Body of pancreas (tissue), 4 donors: ENCODE results near the gene ZXDC. TPM values are rescaled to one million over a fixed set of nuclear protein-coding genes. Genes with fewer than 3 reads are reported as not detected.

Experiments
- ATAC-seq: fragments of 150-250 bp; one replicate; pipeline ENCODE4 v1.9.1; 2016
- DNase-seq, 4 donors: peaks; one replicate each; pipeline ENCODE4 v3.0.0-alpha.2; 2019
- H3K27ac ChIP-seq, 4 donors: fragments of 200-600 bp; sonication (generic); 1 replicate in 3 of 4; 2 replicates in 1 of 4; pipeline versions ENCODE4 v1.5.1 to v1.6.1; 2016 to 2019; ENCODE audit warnings: mild to moderate bottlenecking in 1 of 4, mixed read lengths in 1 of 4, moderate library complexity in 1 of 4
- H3K27me3 ChIP-seq, 2 donors: fragments of 200-600 bp; sonication (generic); one replicate each; pipeline ENCODE4 v1.6.0; 2016; ENCODE audit warnings: mild to moderate bottlenecking in 1 of 2
- H3K36me3 ChIP-seq, 2 donors: fragments of 200-600 bp; sonication (generic); replicated peaks in 1 of 2; 2 replicates each; pipeline ENCODE4 v1.5.1; 2016; ENCODE audit warnings: low read depth in 2 of 2; ENCODE audit not compliant: insufficient read depth in 1 of 2
- H3K4me1 ChIP-seq: fragments of 200-600 bp; sonication (generic); one replicate; pipeline ENCODE4 v1.6.0; 2016
- H3K4me3 ChIP-seq, 2 donors: fragments of 200-600 bp; sonication (generic); 1 replicate in 1 of 2; 2 replicates in 1 of 2; pipeline ENCODE4 v1.5.1; 2016 to 2019
- H3K9me3 ChIP-seq, 3 donors: fragments of 200-600 bp; sonication (generic); 1 replicate in 2 of 3; 2 replicates in 1 of 3; pipeline ENCODE4 v1.5.1; 2016
- POLR2A ChIP-seq, 3 donors: fragments of 450-650 bp; IDR thresholded peaks; one replicate each; pipeline ENCODE4 v1.6.1; 2016; ENCODE audit warnings: antibody characterized with exemption in 3 of 3, mild to moderate bottlenecking in 2 of 3
- WGBS, 2 donors: methylation state at CpG; one replicate each; pipeline ENCODE4 v1.1.5; 2017; 5-methylcytosine and 5-hydroxymethylcytosine counted together
- intact Hi-C: fragments of 100-400 bp; cut with DNase I; formaldehyde crosslinking; loops from one replicate; pipeline ENCODE4 v1.15.1; 2023
- total RNA-seq, 2 donors: library from RNA; depleted of rRNA; stranded (reverse); fragments of >200 nt; gene quantifications; one replicate each; pipeline ENCODE4 v1.1.0, GENCODE V29; 2016
- TF ChIP-seq, protein P1 (sequence below), 7 experiments: fragments of 450-650 bp in 4 of 7; fragments of 200-600 bp in 3 of 7; sonication (generic) in 3 of 7; IDR thresholded peaks; one replicate each; pipeline ENCODE4 v1.5.1; 2016 to 2019; ENCODE audit warnings: antibody characterized with exemption in 7 of 7

Gene ZXDC
- total RNA-seq, 2 donors from 2014 or later = 33.9 to 39.4 TPM

DNA sequence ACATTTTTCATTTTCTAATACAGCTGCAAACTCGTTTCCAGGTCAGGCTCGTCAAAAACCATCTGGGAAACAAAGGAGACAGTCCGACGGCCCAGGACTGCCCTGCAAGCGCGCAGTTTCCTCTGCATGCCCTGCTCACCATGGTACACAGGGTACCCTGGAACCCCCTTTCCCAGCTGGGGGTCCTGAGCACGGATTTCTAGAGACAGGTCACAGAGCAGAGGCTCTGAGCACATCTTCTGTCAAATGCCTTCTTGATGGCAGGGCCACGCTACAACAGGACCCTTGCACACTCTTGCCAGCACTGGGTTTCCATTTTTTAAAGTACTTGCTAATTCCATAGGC, 8.1 kb downstream of the ZXDC start:
- TF ChIP-seq, protein P1, sequence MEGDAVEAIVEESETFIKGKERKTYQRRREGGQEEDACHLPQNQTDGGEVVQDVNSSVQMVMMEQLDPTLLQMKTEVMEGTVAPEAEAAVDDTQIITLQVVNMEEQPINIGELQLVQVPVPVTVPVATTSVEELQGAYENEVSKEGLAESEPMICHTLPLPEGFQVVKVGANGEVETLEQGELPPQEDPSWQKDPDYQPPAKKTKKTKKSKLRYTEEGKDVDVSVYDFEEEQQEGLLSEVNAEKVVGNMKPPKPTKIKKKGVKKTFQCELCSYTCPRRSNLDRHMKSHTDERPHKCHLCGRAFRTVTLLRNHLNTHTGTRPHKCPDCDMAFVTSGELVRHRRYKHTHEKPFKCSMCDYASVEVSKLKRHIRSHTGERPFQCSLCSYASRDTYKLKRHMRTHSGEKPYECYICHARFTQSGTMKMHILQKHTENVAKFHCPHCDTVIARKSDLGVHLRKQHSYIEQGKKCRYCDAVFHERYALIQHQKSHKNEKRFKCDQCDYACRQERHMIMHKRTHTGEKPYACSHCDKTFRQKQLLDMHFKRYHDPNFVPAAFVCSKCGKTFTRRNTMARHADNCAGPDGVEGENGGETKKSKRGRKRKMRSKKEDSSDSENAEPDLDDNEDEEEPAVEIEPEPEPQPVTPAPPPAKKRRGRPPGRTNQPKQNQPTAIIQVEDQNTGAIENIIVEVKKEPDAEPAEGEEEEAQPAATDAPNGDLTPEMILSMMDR (IDR thresholded peaks at IDR 0.05) = no peak
- no peak for TF ChIP-seq POLR2A (IDR thresholded peaks at IDR 0.05)
- 72 to 76% methylated on average over 6 to 8 of the region's 8 CpGs for WGBS, 2 donors
- Histone ChIP-seq H3K4me1 (peaks cover 71% of the 10 kb centered on the region), H3K27ac (peak overlapping the region in 1 of 4 donors; percentile 6), H3K36me3 (peaks cover 10 to 14% of the 10 kb centered on the region in 2 donors), H3K27me3 (no peaks in the 10 kb centered on the region), H3K9me3 (no peaks in the 10 kb centered on the region), H3K4me3 (no peak overlapping the region)
- intact Hi-C loops = no loop called here
- DNase-seq = no peak
- no peak for ATAC-seq

DNA sequence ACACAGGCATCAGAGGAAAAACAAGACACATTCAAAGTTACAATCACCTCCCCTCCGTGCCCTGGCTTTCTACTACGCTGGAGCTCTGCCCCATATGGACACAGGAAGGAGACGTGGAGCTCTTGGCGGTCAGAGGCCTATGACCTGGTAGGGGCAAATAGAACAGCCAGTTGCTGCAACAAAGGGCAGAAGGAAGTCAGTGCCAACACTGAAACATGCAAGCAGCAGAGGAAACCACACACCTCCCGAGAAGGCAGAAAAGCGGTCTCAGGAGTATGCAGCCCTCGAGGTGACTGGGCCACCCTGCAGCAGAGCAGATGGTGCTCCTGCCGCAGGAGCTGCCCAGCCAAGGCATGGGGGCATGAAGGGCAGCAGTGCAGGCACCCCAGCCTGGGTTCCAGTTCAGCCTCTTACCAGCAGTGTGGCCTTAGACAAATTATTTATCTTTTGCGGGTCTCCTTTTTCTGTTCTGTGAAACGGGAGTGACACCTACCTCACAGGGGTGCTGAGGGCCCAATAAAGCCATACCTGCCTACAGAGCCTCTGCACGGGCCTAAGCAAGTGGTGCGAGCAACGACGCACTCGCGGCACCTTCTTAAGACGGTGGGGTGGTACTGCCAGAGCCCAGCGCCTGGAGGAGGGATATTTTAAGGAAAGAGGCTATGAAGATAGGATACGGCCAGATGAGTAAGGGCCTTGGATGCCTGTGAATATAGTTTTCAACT, 8.6 kb downstream of the ZXDC start:
- no peaks in the 10 kb centered on the region for H3K9me3 ChIP-seq
- H3K27me3 ChIP-seq = no peaks in the 10 kb centered on the region
- no peak overlapping the region for H3K4me3 ChIP-seq
- no peak for TF ChIP-seq POLR2A (IDR thresholded peaks at IDR 0.05)
- TF ChIP-seq, protein P1 (IDR thresholded peaks at IDR 0.05) = no peak
- H3K4me1 ChIP-seq = peaks cover 71% of the 10 kb centered on the region
- ATAC-seq (no peak), DNase-seq (peak in 1 of 4 donors; percentile 30)
- intact Hi-C loops = no loop called here
- WGBS, 2 donors = 64 to 66% methylated on average over 18 to 19 of the region's 19 CpGs
- peak overlapping the region in 3 of 4 donors; percentile 6 to 77 (median 76) for H3K27ac ChIP-seq
- peaks cover 10 to 16% of the 10 kb centered on the region in 2 donors for H3K36me3 ChIP-seq

DNA sequence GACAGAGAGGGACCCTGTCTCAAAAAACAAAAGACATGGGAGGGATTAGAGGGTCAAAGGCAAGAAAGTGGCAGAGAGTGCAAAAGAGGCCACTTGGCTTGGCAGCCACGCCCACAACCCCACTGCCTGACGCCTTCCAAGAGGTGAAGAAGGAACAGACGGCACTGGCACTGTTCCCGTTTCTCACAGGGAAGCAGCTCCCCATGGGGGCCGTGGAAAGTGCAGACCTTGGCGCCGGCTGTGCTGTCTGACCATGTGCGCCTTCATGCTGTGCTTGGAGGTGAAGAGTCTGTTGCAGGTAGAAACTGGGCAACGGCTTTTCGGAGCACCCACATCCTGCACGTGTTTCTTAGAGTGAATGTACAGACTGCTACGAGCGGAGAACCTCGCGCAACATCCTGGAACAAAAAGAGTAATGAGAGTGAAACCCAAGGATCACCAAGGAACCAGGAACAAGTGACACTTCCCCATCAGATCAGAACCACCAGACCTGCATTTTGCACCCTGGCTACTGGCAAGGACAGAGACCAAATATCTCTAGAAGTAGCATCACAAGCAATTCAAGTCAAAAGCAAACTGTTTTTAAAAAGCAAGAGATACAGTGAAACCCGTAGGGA, 9.7 kb downstream of the ZXDC start:
- H3K4me3 ChIP-seq = no peak overlapping the region
- ATAC-seq = peak; percentile 20

DNA sequence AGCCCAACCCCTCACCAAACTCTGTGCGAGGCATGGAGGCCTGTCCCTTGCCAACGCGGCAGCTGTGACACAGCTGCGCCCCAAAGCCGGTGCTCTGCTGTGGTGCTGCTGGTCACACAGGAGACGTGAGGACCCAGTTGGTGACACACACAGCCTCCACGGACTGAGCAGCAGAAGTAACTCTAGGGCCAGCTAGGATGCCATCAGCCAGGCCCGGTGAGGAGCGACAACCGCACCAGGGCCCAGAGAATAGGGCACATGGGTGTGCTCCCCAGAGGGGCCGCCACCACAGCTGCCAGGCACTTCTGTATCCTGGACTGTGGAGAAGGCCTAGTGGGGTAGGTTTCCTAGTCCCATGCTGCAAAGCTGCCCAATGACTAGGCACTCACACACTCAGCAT, 10.7 kb downstream of the ZXDC start:
- peak overlapping the region; percentile 26 to 77 (median 68) for H3K27ac ChIP-seq
- ATAC-seq (peak; percentile 54), DNase-seq (peak; percentile 50 to 77 (median 62))
- TF ChIP-seq, protein P1 (IDR thresholded peaks at IDR 0.05) = no peak
- H3K9me3 ChIP-seq = no peaks in the 10 kb centered on the region
- H3K36me3 ChIP-seq = peaks cover 13 to 28% of the 10 kb centered on the region in 2 donors
- peaks cover 81% of the 10 kb centered on the region for H3K4me1 ChIP-seq
- no peaks in the 10 kb centered on the region for H3K27me3 ChIP-seq
- 62 to 67% methylated on average over 2 to 11 of the region's 11 CpGs for WGBS, 2 donors
- intact Hi-C loops = no loop called here
- no peak overlapping the region for H3K4me3 ChIP-seq

More for the DNA sequence above, 9.7 kb downstream of the ZXDC start:
- no peak for TF ChIP-seq POLR2A (IDR thresholded peaks at IDR 0.05)
- H3K9me3 ChIP-seq = no peaks in the 10 kb centered on the region
- 35 to 49% methylated on average over 11 to 16 of the region's 16 CpGs for WGBS, 2 donors
- peak; percentile 63 to 88 (median 76) for DNase-seq
- peaks cover 16 to 24% of the 10 kb centered on the region in 2 donors for H3K36me3 ChIP-seq
- intact Hi-C loops = no loop called here
- H3K27me3 ChIP-seq = no peaks in the 10 kb centered on the region
- H3K27ac ChIP-seq = peak overlapping the region in 3 of 4 donors; percentile 59 to 77 (median 76)
- peaks cover 73% of the 10 kb centered on the region for H3K4me1 ChIP-seq

DNA sequence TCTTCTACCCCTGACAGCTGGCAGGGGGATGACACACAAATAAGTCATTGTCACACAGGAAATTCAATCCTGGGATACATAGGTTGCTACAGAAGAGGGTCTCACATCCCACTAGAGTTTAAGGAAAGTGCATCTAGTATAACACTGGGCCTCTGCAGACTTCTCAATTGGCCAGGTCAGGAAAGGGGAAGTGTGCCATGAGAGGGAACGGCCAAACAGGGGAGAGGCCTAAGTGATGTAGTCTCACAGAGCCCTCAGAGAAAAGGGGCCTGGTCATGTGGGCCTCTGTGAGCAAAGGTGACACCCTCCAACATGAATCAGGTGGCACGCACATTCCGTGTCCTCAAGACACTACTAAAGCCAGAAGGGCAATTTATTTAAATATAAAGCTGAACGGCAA, 11.2 kb downstream of the ZXDC start:
- peaks cover 15 to 24% of the 10 kb centered on the region in 2 donors for H3K36me3 ChIP-seq
- no peak for ATAC-seq
- TF ChIP-seq, protein P1 (IDR thresholded peaks at IDR 0.05) = no peak
- TF ChIP-seq POLR2A (IDR thresholded peaks at IDR 0.05) = no peak
- peaks cover 86% of the 10 kb centered on the region for H3K4me1 ChIP-seq
- H3K27ac ChIP-seq = peak overlapping the region; percentile 26 to 77 (median 68)
- no peaks in the 10 kb centered on the region for H3K9me3 ChIP-seq
- no peaks in the 10 kb centered on the region for H3K27me3 ChIP-seq
- 62 to 67% methylated on average over 4 of the region's 4 CpGs for WGBS, 2 donors
- intact Hi-C loops = no loop called here
- no peak for DNase-seq
- H3K4me3 ChIP-seq = no peak overlapping the region
